H1 (cell line): ENCODE measurements around the gene ZMAT5. TPM values are rescaled to one million over a fixed set of nuclear protein-coding genes. Genes with fewer than 3 reads are reported as not detected.

Source experiments
- CTCF ChIA-PET: fragments of 300-600 bp; sonication (Branson Sonifier 250); formaldehyde crosslinking; loops from one replicate; lab custom pipeline; 2021; ENCODE audit not compliant: partially characterized antibody; lab: Charles Lee
- POLR2A ChIA-PET: fragments of 300-600 bp; sonication (Branson Sonifier 250); formaldehyde crosslinking; loops from one replicate; lab custom pipeline; 2021; ENCODE audit warnings: inconsistent platforms; ENCODE audit not compliant: partially characterized antibody; lab: Charles Lee
- DNase-seq, 2 experiments: peaks; one replicate each; pipeline versions ENCODE4 v3.0.0 to v3.0.0-alpha.2; 2010 to 2022; ENCODE audit warnings: low spot score in 2 of 2, low read depth in 1 of 2, mixed read lengths in 1 of 2
- FAIRE-seq: peaks from 2 replicates; lab custom pipeline; 2011; peaks lifted over from hg19 to GRCh38; lab: Jason Lieb, UNC
- H2AFZ ChIP-seq: 2 replicates; pipeline ENCODE4 v1.8.1; 2012; ENCODE audit warnings: low read length, inconsistent platforms
- H2AK5ac ChIP-seq: 2 replicates; pipeline ENCODE4 v1.6.1; 2013; ENCODE audit warnings: low read depth, low read length
- H2BK120ac ChIP-seq: replicated peaks from 2 replicates; pipeline ENCODE3; 2013; ENCODE audit warnings: low read depth, low read length, inconsistent platforms
- H2BK12ac ChIP-seq: 2 replicates; pipeline ENCODE4 v1.6.1; 2013; ENCODE audit warnings: low read depth, low read length
- H2BK15ac ChIP-seq: 2 replicates; pipeline ENCODE4 v1.6.1; 2013; ENCODE audit warnings: low read length
- H2BK20ac ChIP-seq: 2 replicates; pipeline ENCODE4 v1.6.1; 2013; ENCODE audit warnings: low read length
- H2BK5ac ChIP-seq: 2 replicates; pipeline ENCODE4 v1.6.1; 2013; ENCODE audit warnings: low read depth, low read length
- H3K14ac ChIP-seq: 2 replicates; pipeline ENCODE4 v1.6.1; 2013; ENCODE audit warnings: inconsistent platforms; ENCODE audit not compliant: insufficient read length
- H3K18ac ChIP-seq: 2 replicates; pipeline ENCODE4 v1.6.1; 2013; ENCODE audit warnings: low read length; ENCODE audit errors: extremely low read depth
- H3K23ac ChIP-seq: 2 replicates; pipeline ENCODE4 v1.6.1; 2013; ENCODE audit warnings: inconsistent platforms; ENCODE audit not compliant: insufficient read length
- H3K23me2 ChIP-seq: 2 replicates; pipeline ENCODE4 v1.6.1; 2013; ENCODE audit warnings: low read depth, low read length
- H3K27ac ChIP-seq: 2 replicates; pipeline ENCODE4 v1.6.1; 2011; ENCODE audit warnings: low read depth, low read length, inconsistent platforms
- H3K27me3 ChIP-seq, 4 experiments: replicated peaks in 1 of 4; 1 replicate in 1 of 4; 2 replicates in 3 of 4; pipeline versions ENCODE4 v1.6.1 to v1.8.1; 2011 to 2013; ENCODE audit warnings: low read length in 3 of 4, mild to moderate bottlenecking in 3 of 4, inconsistent platforms in 2 of 4, mixed read lengths in 2 of 4, moderate library complexity in 1 of 4; ENCODE audit not compliant: control insufficient read depth in 3 of 4, insufficient read depth in 3 of 4; ENCODE audit errors: extremely low read depth in 1 of 4
- H3K36me3 ChIP-seq, 4 experiments: 2 replicates each; pipeline versions ENCODE4 v1.6.1 to v1.8.1; 2011 to 2013; ENCODE audit warnings: mild to moderate bottlenecking in 4 of 4, low read length in 3 of 4, moderate library complexity in 2 of 4, control low read depth in 1 of 4, inconsistent platforms in 1 of 4; ENCODE audit not compliant: insufficient read depth in 4 of 4, control insufficient read depth in 2 of 4
- H3K4ac ChIP-seq: replicated peaks from 2 replicates; pipeline ENCODE3; 2013; ENCODE audit warnings: low read length, low read depth, mixed read lengths, inconsistent platforms; ENCODE audit not compliant: insufficient read length
- H3K4me1 ChIP-seq, 4 experiments: replicated peaks in 1 of 4; 1 replicate in 1 of 4; 2 replicates in 3 of 4; pipeline versions ENCODE4 v1.6.1 to v1.8.1; 2011 to 2013; ENCODE audit warnings: low read length in 3 of 4, inconsistent platforms in 2 of 4, mixed read lengths in 1 of 4; ENCODE audit not compliant: insufficient read depth in 4 of 4, control insufficient read depth in 3 of 4
- H3K4me2 ChIP-seq, 2 experiments: 2 replicates each; pipeline versions ENCODE4 v1.6.1 to v1.8.1; 2011 to 2013; ENCODE audit warnings: low read depth in 2 of 2, low read length in 2 of 2, control low read depth in 1 of 2, inconsistent platforms in 1 of 2, mild to moderate bottlenecking in 1 of 2; ENCODE audit not compliant: insufficient read depth in 1 of 2
- H3K4me3 ChIP-seq, 4 experiments: fragments of 200-600, 300-600 bp in 1 of 4; sonication (generic), shearing (Covaris generic), sonication (Bioruptor Twin) in 1 of 4; 2 replicates each; pipeline versions ENCODE4 v1.5.1 to v1.8.1; 2011 to 2016; ENCODE audit warnings: low read length in 4 of 4, low read depth in 3 of 4, control low read depth in 2 of 4, inconsistent platforms in 2 of 4, mild to moderate bottlenecking in 2 of 4, mixed read lengths in 1 of 4, moderate library complexity in 1 of 4; ENCODE audit not compliant: insufficient read depth in 2 of 4; ENCODE audit errors: extremely low read depth in 1 of 4
- H3K56ac ChIP-seq: replicated peaks from 2 replicates; pipeline ENCODE3; 2013; ENCODE audit warnings: low read depth, mild to moderate bottlenecking, mixed read lengths, low read length, inconsistent platforms; ENCODE audit not compliant: insufficient read length
- H3K79me1 ChIP-seq: 2 replicates; pipeline ENCODE4 v1.6.1; 2013; ENCODE audit warnings: low read depth, low read length, control low read depth
- H3K79me2 ChIP-seq, 2 experiments: 2 replicates each; pipeline versions ENCODE4 v1.6.1 to v1.8.1; 2012 to 2013; ENCODE audit warnings: low read length in 2 of 2, mild to moderate bottlenecking in 2 of 2, inconsistent platforms in 1 of 2; ENCODE audit not compliant: insufficient read depth in 2 of 2, control insufficient read depth in 1 of 2
- H3K9ac ChIP-seq, 4 experiments: replicated peaks in 1 of 4; 1 replicate in 1 of 4; 2 replicates in 3 of 4; pipeline versions ENCODE4 v1.6.1 to v1.8.1; 2011 to 2013; ENCODE audit warnings: low read depth in 3 of 4, low read length in 3 of 4, control low read depth in 2 of 4, mild to moderate bottlenecking in 2 of 4, moderate library complexity in 2 of 4, inconsistent platforms in 1 of 4; ENCODE audit errors: extremely low read depth in 1 of 4
- H3K9me3 ChIP-seq, 2 experiments: 2 replicates each; pipeline versions ENCODE4 v1.6.1 to v1.8.1; 2012 to 2013; ENCODE audit warnings: mild to moderate bottlenecking in 2 of 2, moderate library complexity in 2 of 2, control low read depth in 1 of 2, inconsistent platforms in 1 of 2, low read depth in 1 of 2, low read length in 1 of 2, mixed read lengths in 1 of 2; ENCODE audit not compliant: insufficient read depth in 2 of 2
- H4K20me1 ChIP-seq, 2 experiments: replicated peaks in 1 of 2; 2 replicates each; pipeline versions ENCODE3 to v1.8.1; 2011 to 2013; ENCODE audit warnings: inconsistent platforms in 2 of 2, low read length in 2 of 2, mild to moderate bottlenecking in 1 of 2; ENCODE audit not compliant: insufficient read depth in 2 of 2, control insufficient read depth in 1 of 2
- H4K5ac ChIP-seq: 2 replicates; pipeline ENCODE4 v1.6.1; 2013; ENCODE audit warnings: low read length, low read depth, mixed read lengths, inconsistent platforms; ENCODE audit not compliant: insufficient read length
- H4K8ac ChIP-seq: 2 replicates; pipeline ENCODE4 v1.8.0; 2013; ENCODE audit warnings: mild to moderate bottlenecking, moderate library complexity, low read length, inconsistent platforms; ENCODE audit not compliant: insufficient read depth; ENCODE audit errors: extremely low read depth
- H4K91ac ChIP-seq: replicated peaks from 2 replicates; pipeline ENCODE3; 2013; ENCODE audit warnings: low read length, mixed read lengths, inconsistent platforms; ENCODE audit not compliant: insufficient read length
- CBX8 ChIP-seq: fragments of 300-800, 300-1000 bp; sonication (generic); IDR thresholded peaks from 2 replicates; pipeline ENCODE4 v1.7.1; 2016; ENCODE audit warnings: low read depth, low read length, borderline replicate concordance
- MAFK ChIP-seq: IDR thresholded peaks from 2 replicates; pipeline ENCODE4 v1.6.1; 2012; ENCODE audit warnings: low read depth, mild to moderate bottlenecking, improper control_type of control experiment, low read length
- PHF8 ChIP-seq: fragments of 200-600 bp; sonication (generic); conservative IDR thresholded peaks from 2 replicates; pipeline ENCODE4 v1.7.1; 2012; ENCODE audit warnings: low read depth, mild to moderate bottlenecking, inconsistent platforms, low read length, moderate library complexity
- POU5F1 ChIP-seq: IDR thresholded peaks from 2 replicates; pipeline ENCODE4 v1.6.1; 2011; ENCODE audit warnings: low read depth, mild to moderate bottlenecking, low read length, moderate library complexity
- RBBP5 ChIP-seq: IDR thresholded peaks from 2 replicates; pipeline ENCODE4 v1.7.1; 2012; ENCODE audit warnings: low read depth, mild to moderate bottlenecking, inconsistent platforms, low read length, moderate library complexity, borderline replicate concordance
- SIRT6 ChIP-seq: IDR thresholded peaks from one replicate; pipeline ENCODE4 v1.7.1; 2012; ENCODE audit warnings: low read length, inconsistent platforms
- SP4 ChIP-seq: IDR thresholded peaks from 2 replicates; pipeline ENCODE4 v1.6.1; 2012; ENCODE audit warnings: low read length, inconsistent platforms
- TBP ChIP-seq: IDR thresholded peaks from 2 replicates; pipeline ENCODE4 v1.6.1; 2011; ENCODE audit warnings: low read depth, low read length, improper control_type of control experiment
- WGBS, 2 experiments: shearing (Covaris generic) in 1 of 2; methylation state at CpG; one replicate each; pipeline versions ENCODE4 v1.1.6 to v1.1.7; 2013 to 2015; ENCODE audit warnings: low lambda C conversion rate in 2 of 2, mixed read lengths in 2 of 2, inconsistent platforms in 1 of 2, low coverage in 1 of 2, missing lambda C conversion rate in 1 of 2; ENCODE audit not compliant: insufficient replicate concordance in 2 of 2, insufficient coverage in 1 of 2, insufficient read length in 1 of 2; ENCODE audit errors: extremely low coverage in 1 of 2, missing lambda C conversion rate in 1 of 2; 5-methylcytosine and 5-hydroxymethylcytosine counted together
- polyA plus RNA-seq, 7 experiments: library from polyadenylated mRNA; depleted of rRNA in 3 of 7; stranded (reverse) in 5 of 7; unstranded in 2 of 7; fragments of >200 nt in 5 of 7; fragments of 200-250 nt in 2 of 7; gene quantifications; 1 replicate in 5 of 7; 2 replicates in 1 of 7; 4 replicates in 1 of 7; pipeline versions ENCODE4 v1.2.1 to v1.2.3, GENCODE V29; 2011 to 2013; ENCODE audit warnings: missing spikeins in 2 of 7, mixed read lengths in 2 of 7
- total RNA-seq: library from RNA; stranded (reverse); fragmentation: NEBNext Ultra II Directional; extraction: Animal tissue kit (Norgen Biotek cat#: 25700); gene quantifications from 2 replicates; pipeline ENCODE4 v1.2.1, GENCODE V29; 2021

Gene ZMAT5
- total and polyA plus RNA-seq, 2 of the 8 experiments (the other 6 are each of a cell fraction or from before 2014, with no cell fraction given) = 14.0 to 38.3 TPM

DNA sequence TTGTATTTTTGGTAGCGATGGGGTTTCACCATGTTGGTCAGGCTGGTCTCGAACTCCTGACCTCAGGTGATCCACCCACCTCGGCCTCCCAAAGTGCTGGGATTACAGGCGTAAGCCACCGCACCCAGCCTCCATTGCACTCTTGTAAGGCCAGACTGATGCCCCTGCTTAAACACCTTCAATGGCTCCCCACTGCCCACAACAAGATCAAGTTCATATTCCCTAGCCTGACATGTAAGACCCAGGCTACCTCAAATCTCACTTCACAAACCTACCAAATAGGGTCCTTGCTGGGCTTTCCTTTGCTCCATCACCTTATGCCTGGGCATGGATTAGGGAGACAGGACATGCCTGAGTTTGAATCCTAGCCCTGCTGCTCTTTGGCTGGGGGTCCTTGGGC lies 13.4 kb upstream of the ZMAT5 start:
- H3K9ac ChIP-seq = no peak overlapping the region
- no peak overlapping the region for H3K18ac ChIP-seq
- H2AK5ac ChIP-seq = no peak overlapping the region
- H3K9me3 ChIP-seq = no peaks in the 10 kb centered on the region
- no peak overlapping the region for H3K14ac ChIP-seq
- H2BK20ac ChIP-seq = no peak overlapping the region
- H3K4me1 ChIP-seq = 0 out of 7 replicates have a peak, but pooled peaks cover 0 to 2% (median 0%) of the 10 kb centered on the region in 4 experiments
- H3K79me2 ChIP-seq = no peaks in the 10 kb centered on the region
- peaks cover 2% of the 10 kb centered on the region; the same call in 1 of the 2 replicates for H3K23me2 ChIP-seq
- ChIA-PET POLR2A (no interaction called here), CTCF (interaction anchor here (0.5 to 0.6 kb wide), 2 partner anchors 28 to 269 kb away, joined by 3 read pairs; no protein-coding TSS in a partner anchor)
- no peak overlapping the region for H4K91ac ChIP-seq
- H3K23ac ChIP-seq = no peak overlapping the region
- H4K20me1 ChIP-seq = no peaks in the 10 kb centered on the region
- H2BK12ac ChIP-seq = no peak overlapping the region
- no peak overlapping the region for H4K5ac ChIP-seq
- H3K56ac ChIP-seq = no peak overlapping the region
- no peak overlapping the region for H2AFZ ChIP-seq
- H3K4me2 ChIP-seq = no peak overlapping the region
- TF ChIP-seq TBP = no peak
- TF ChIP-seq SIRT6 = no peak
- TF ChIP-seq RBBP5 = no peak
- no peak for TF ChIP-seq SP4
- no peak for TF ChIP-seq POU5F1
- TF ChIP-seq PHF8 = no peak
- no peak for TF ChIP-seq MAFK
- TF ChIP-seq CBX8 = no peak
- TF ChIP-seq, all 59 proteins: peak for 0
- Histone ChIP-seq H2BK5ac (no peak overlapping the region), H3K4me3 (no peak overlapping the region), H3K27me3 (no peaks in the 10 kb centered on the region), H2BK120ac (no peak overlapping the region), H4K8ac (no peak overlapping the region), H3K79me1 (no peaks in the 10 kb centered on the region), H2BK15ac (no peak overlapping the region), H3K27ac (no peak overlapping the region), H3K4ac (no peak overlapping the region), H3K36me3 (no peaks in the 10 kb centered on the region)
- no peak for FAIRE-seq
- DNase-seq = no peak
- 93% methylated on average over 5 of the region's 5 CpGs; no CpG with 5 or more reads in 1 of the 2 experiments for WGBS, 2 experiments
